Measurements from ENCODE around the gene SSH3. TPM values are rescaled to one million over a fixed set of nuclear protein-coding genes. Genes with fewer than 3 reads are reported as not detected.

Gene SSH3
- total and polyA plus RNA-seq, 2 of the 8 experiments (the other 6 are each of a cell fraction or from before 2014, with no cell fraction given) = 16.9 to 19.8 TPM

- H3K27ac ChIP-seq (ENCODE audit: low read depth, low read length) = 0 out of 2 replicates have a peak overlapping the region, but pooled peaks have one; percentile 37
- no peak overlapping the region for H2BK120ac ChIP-seq (replicated peaks; ENCODE audit: low read depth, low read length)
- H2BK20ac ChIP-seq (ENCODE audit: low read length) = peak overlapping the region; percentile 23; the same call in 1 of the 2 replicates
- POLR2A ChIA-PET (ENCODE audit: partially characterized antibody) = interaction anchor here (0.8 to 1.3 kb wide), 2 partner anchors 9 to 31 kb away, joined by 4 read pairs; partner anchors contain the start of gene GRK2
- peak overlapping the region; percentile 81; the same call in 1 of the 2 replicates for H2BK15ac ChIP-seq (ENCODE audit: low read length)
- H3K9me3 ChIP-seq (ENCODE audit: insufficient read depth in 2 of 2, low read depth in 1 of 2, low read length in 1 of 2) = no peaks in the 10 kb centered on the region
- H3K36me3 ChIP-seq (ENCODE audit: control insufficient read depth in 2 of 4, insufficient read depth in 4 of 4, low read length in 3 of 4) = peaks cover 7 to 16% (median 14%) of the 10 kb centered on the region in 4 experiments; a peak in 6 of 8 replicates
- H2AFZ ChIP-seq (ENCODE audit: low read length) = no peak overlapping the region
- H2BK5ac ChIP-seq (ENCODE audit: low read depth, low read length) = peak overlapping the region; percentile 66; the same call in 1 of the 2 replicates
- no peak overlapping the region; the same call in 1 of the 2 replicates for H3K18ac ChIP-seq (ENCODE audit: extremely low read depth, low read length)
- no peak overlapping the region for H3K14ac ChIP-seq (ENCODE audit: insufficient read length)
- H2BK12ac ChIP-seq (ENCODE audit: low read depth, low read length) = no peak overlapping the region; the same call in 1 of the 2 replicates
- no peak overlapping the region for H3K23ac ChIP-seq (ENCODE audit: insufficient read length)
- peaks cover 0 to 47% of the 10 kb centered on the region in 2 experiments; a peak in 3 of 4 replicates for H3K79me2 ChIP-seq (ENCODE audit: control insufficient read depth in 1 of 2, insufficient read depth in 2 of 2, low read length in 2 of 2)
- H3K4me3 ChIP-seq (ENCODE audit: extremely low read depth in 1 of 4, insufficient read depth in 2 of 4, low read depth in 3 of 4, low read length in 4 of 4) = no peak overlapping the region
- no peak overlapping the region for H3K4ac ChIP-seq (replicated peaks; ENCODE audit: insufficient read length, low read depth, low read length)
- 93% methylated on average over 17 of the region's 17 CpGs; no CpG with 5 or more reads in 1 of the 2 experiments for WGBS, 2 experiments (ENCODE audit: extremely low coverage in 1 of 2, insufficient coverage in 1 of 2, insufficient read length in 1 of 2, insufficient replicate concordance in 2 of 2, low coverage in 1 of 2, low lambda C conversion rate in 2 of 2, missing lambda C conversion rate in 1 of 2)
- H3K56ac ChIP-seq (replicated peaks; ENCODE audit: insufficient read length, low read depth, low read length) = no peak overlapping the region
- DNase-seq (ENCODE audit: low read depth in 1 of 2, low spot score in 2 of 2) (no peak), FAIRE-seq (no peak)
- no peak overlapping the region for H4K8ac ChIP-seq (ENCODE audit: extremely low read depth, insufficient read depth, low read length)
- no peaks in the 10 kb centered on the region; the same call in 1 of the 2 replicates for H3K23me2 ChIP-seq (ENCODE audit: low read depth, low read length)
- no peak overlapping the region for H4K5ac ChIP-seq (ENCODE audit: insufficient read length, low read depth, low read length)
- H3K9ac ChIP-seq (replicated peaks in 1 of 4; ENCODE audit: extremely low read depth in 1 of 4, low read depth in 3 of 4, low read length in 3 of 4) = no peak overlapping the region
- peaks cover 6 to 19% of the 10 kb centered on the region in 2 experiments for H4K20me1 ChIP-seq (replicated peaks in 1 of 2; ENCODE audit: control insufficient read depth in 1 of 2, insufficient read depth in 2 of 2, low read length in 2 of 2)
- CTCF ChIA-PET (ENCODE audit: partially characterized antibody) = interaction anchor here (0.6 to 2.9 kb wide), 5 partner anchors 13 to 39 kb away, joined by 3 to 23 read pairs (median 4); partner anchors contain the start of gene ANKRD13D
- peaks cover 20% of the 10 kb centered on the region for H3K79me1 ChIP-seq (ENCODE audit: low read depth, low read length)
- no peaks in the 10 kb centered on the region for H3K27me3 ChIP-seq (replicated peaks in 1 of 4; ENCODE audit: control insufficient read depth in 3 of 4, extremely low read depth in 1 of 4, insufficient read depth in 3 of 4, low read length in 3 of 4)
- H2AK5ac ChIP-seq (ENCODE audit: low read depth, low read length) = peak overlapping the region; percentile 24; the same call in 1 of the 2 replicates
- H3K4me2 ChIP-seq (ENCODE audit: insufficient read depth in 1 of 2, low read depth in 2 of 2, low read length in 2 of 2) = no peak overlapping the region; a peak in 1 of 4 replicates
- H4K91ac ChIP-seq (replicated peaks; ENCODE audit: insufficient read length, low read length) = peak overlapping the region; percentile 62
- H3K4me1 ChIP-seq (replicated peaks in 1 of 4; ENCODE audit: control insufficient read depth in 3 of 4, insufficient read depth in 4 of 4, low read length in 3 of 4) = peaks cover 0 to 32% (median 22%) of the 10 kb centered on the region in 4 experiments; a peak in 6 of 7 replicates
- TF ChIP-seq PHF8 (conservative IDR thresholded peaks at IDR 0.05; ENCODE audit: low read depth, low read length) = no peak
- peak; percentile 11 to 20; a peak in 2 of 4 replicates for TF ChIP-seq RAD21 (IDR thresholded peaks at IDR 0.05 in 1 of 2, conservative IDR thresholded peaks at IDR 0.05 in 1 of 2; ENCODE audit: low read depth in 2 of 2, low read length in 2 of 2)
- TF ChIP-seq CTBP2 (IDR thresholded peaks at IDR 0.05; ENCODE audit: borderline replicate concordance, insufficient read depth, insufficient read length, low read length) = no peak
- no peak for TF ChIP-seq CHD1 (IDR thresholded peaks at IDR 0.05; ENCODE audit: low read depth, low read length)
- TF ChIP-seq CBX5 (IDR thresholded peaks at IDR 0.05; ENCODE audit: low read depth, low read length) = no peak
- no peak for TF ChIP-seq TAF7 (optimal IDR thresholded peaks at IDR 0.05; ENCODE audit: borderline replicate concordance, low read depth, low read length)
- TF ChIP-seq NRF1 (IDR thresholded peaks at IDR 0.05; ENCODE audit: low read depth, low read length) = no peak
- no peak for TF ChIP-seq ZNF274 (IDR thresholded peaks at IDR 0.05; ENCODE audit: borderline replicate concordance, extremely low read depth, low read length)
Observed at GRCh38 chr11:67275606-67276409, 27.5 kb upstream of the SSH3 start.
